Urothelium cell line (cell line): Measurements from ENCODE around the gene ACVR2A.
A peak's percentile ranks its signal among the peaks of the same experiment; 100 is the strongest.

Source experiments
- DNase-seq: peaks from one replicate; pipeline ENCODE4 v3.0.0; 2011; ENCODE audit warnings: low spot score, mixed read lengths
- FAIRE-seq: peaks from 2 replicates; lab custom pipeline; 2011; peaks lifted over from hg19 to GRCh38; lab: Jason Lieb, UNC

The ACVR2A gene

GRCh38 chr2:147844697-147845410, at the start of gene ACVR2A:
TSS of gene ACVR2A (plus strand) at chr2:147845029. CDS start at chr2:147845153, 124 bp downstream.
- no peak for FAIRE-seq
- peak; percentile 20 for DNase-seq

DNA sequence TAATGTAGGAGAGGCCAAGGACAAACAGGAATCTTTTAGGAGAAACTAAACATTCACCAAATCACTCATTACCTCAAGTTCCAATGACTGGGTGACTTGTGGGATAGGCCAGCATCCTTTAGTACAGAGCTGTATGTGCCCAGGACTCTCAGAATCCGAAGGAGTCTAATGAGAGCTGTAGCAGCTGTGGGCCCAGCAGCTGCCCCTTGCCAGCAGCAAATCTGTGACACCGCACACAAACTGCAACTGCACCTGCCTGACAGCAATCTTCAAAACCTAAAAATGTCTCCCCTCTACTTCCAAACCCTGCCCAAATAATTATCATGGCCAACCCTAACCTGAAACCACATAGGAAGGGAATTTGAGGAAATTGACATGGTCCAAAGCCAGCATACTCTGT, 44.5 kb upstream of the ACVR2A start:
- no peak for FAIRE-seq
- no peak for DNase-seq

DNA sequence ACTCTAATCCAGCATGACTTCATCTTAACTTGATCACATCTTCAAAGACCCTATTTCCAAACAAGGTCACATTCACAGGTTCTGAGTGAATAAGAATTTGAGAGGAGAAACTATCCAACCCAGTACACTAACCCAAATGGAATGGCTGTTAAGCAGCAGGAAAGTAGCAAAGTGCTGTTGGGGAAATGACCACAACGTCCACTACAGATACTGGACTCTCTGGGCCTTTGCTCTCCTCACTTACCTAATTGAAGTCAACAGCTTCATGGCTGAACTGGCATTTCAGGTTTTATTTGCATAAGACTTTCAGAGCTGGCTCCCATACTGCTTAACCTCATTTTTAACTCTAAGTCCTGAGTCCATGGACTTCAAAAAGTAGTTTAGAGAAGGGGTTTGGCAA, 38.0 kb upstream of the ACVR2A start:
- no peak for FAIRE-seq

GRCh38 chr2:147808520-147808919, 36.3 kb upstream of the ACVR2A start:
- DNase-seq, result no peak
- FAIRE-seq, result no peak

More for the DNA sequence above, 38.0 kb upstream of the ACVR2A start:
- DNase-seq, result no peak

- no peak for DNase-seq
- no peak for FAIRE-seq
Measured at GRCh38 chr2:147810883-147811765, 33.7 kb upstream of the ACVR2A start.

GRCh38 chr2:147818741-147819140, 26.1 kb upstream of the ACVR2A start:
- FAIRE-seq (no peak), DNase-seq (no peak)

GRCh38 chr2:147824620-147825019, 20.2 kb upstream of the ACVR2A start:
- FAIRE-seq, result no peak
- DNase-seq, result no peak

- no peak for DNase-seq
- no peak for FAIRE-seq
Measured at GRCh38 chr2:147826278-147827087, 18.3 kb upstream of the ACVR2A start.

GRCh38 chr2:147827088-147827375, 17.8 kb upstream of the ACVR2A start:
- FAIRE-seq (no peak), DNase-seq (no peak)

DNA sequence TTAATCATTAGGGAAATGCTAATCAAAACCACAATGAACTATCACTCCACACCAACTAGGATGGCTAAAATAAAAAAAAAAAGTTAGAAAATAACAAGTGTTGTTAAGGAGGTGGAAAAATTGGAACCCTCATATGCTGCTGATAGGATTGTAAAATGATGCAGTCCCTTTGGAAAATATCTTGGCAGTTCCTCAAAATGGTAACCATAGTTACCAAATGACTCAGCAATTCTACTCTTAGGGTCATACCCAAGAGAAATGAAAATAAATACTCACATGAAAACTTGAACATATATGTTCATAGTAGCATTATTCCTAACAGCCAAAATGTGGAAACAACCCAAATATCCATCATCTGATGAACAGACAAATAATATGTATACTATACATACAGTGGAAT, 15.7 kb upstream of the ACVR2A start:
- no peak for FAIRE-seq
- DNase-seq, result no peak

DNA sequence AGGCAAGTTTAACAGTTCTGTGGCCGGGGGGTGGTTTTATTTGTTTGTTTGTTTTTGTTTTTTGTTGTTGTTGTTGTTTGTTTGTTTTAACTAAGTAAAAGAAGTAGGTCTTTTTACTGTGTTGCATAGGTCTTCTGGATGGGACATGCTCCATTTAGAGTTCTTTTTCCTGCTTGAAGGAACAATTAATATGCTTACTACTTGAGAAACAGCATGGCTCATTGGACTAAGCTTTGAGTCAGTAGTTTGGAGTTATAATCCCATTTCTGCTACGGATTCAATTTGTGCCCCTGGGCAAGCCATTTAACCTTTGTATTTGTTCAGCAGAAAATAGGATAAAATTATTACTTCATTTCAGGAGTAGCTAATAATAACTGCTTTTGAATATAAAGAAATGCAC, 8.7 kb upstream of the ACVR2A start:
- no peak for FAIRE-seq
- no peak for DNase-seq

- DNase-seq (no peak), FAIRE-seq (no peak)
Measured at GRCh38 chr2:147843391-147843863, 1.4 kb upstream of the ACVR2A start.

DNA sequence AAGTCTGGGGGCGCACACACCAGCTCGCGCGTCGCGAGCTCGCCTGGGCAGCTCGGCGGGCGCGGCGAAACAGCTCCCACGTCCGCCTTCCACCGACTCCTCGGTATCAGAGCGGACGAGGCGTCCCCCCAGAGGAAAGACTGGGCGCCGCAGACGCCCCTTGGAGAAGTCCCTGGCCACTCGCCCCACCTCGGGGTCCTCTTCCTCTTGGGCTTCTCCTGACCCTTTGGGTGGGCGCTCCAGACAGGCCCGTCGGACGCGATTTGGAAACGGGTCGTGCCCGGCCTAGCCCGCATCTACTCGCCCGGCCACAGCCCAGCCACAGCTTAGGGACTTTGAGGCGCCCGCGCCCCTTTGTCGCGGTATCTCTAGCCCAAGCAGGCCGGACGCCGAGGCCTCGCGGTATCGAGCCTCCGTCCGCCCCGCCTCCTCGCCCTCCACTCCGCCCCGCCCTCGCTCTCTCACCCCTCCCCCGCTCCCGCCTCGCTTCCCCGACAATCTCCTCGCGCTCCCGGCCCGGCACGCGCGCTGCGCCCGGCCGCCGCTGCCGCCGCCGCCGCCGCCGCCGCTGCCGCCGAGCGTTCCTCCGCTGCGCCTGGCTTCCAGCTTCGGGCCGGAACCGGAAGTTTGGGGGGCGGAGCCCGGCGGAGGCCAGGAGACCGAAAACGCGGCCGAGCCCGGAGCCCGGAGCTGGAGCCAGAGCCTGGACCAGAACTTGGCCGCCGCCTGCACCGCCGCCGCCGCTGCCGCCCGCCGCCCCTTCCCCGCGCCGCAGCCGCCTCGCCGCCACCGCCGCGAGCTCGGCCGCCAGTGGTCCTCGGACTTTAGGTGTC, 749 bp upstream of the ACVR2A start:
- FAIRE-seq, result peak; percentile 69
- peak; percentile 90 for DNase-seq

DNA sequence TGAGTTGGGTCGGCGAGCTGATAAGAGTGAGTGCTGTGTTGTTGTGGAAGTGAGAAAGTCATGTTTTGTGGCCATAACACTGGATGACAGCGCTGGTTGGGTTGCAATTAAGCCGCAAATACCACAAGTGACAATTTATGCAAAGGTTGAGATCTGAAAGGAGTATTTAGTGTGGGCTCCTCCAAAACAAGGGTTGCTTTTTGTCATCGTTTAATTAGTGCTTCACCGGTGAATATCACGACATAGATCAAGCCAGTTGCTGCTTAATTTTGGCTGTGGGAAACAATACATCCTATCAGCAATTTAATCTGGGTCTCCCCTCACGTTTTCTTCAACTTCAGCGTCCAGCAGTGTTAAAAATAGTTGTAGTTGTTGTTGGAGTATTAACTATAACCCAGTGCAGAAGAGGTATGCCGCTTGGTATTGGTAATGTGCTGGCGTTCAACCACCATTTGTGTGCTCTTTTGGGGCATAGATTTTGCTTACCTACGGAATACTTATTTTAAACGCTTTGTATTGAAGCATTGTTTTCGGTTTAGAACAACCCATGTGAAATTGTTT, 662 bp downstream of the ACVR2A start:
- FAIRE-seq (no peak), DNase-seq (no peak)

GRCh38 chr2:147846412-147847081, 1.7 kb downstream of the ACVR2A start:
- DNase-seq (no peak), FAIRE-seq (no peak)

GRCh38 chr2:147847746-147848391, 3.0 kb downstream of the ACVR2A start:
- DNase-seq (no peak), FAIRE-seq (no peak)

DNA sequence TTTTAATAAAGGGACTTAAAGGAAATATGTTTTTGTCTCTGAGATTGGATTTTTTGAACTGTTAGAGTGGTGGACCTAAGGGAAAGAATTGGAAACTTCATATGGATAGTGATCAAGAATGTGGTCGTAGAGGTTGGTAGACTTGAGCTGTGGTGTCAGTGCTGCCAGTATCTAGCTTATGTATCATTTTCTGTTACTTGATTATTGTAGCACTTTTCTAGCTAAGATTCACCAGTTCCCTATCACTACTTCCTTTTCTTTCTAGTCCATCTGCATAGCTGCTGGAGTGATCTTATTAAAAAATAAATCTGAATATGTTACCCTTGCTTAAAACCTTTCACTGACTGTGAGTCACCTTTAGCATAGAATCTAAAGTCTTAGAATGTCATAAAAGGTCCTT, 6.0 kb downstream of the ACVR2A start:
- FAIRE-seq (no peak), DNase-seq (no peak)

- DNase-seq (no peak), FAIRE-seq (no peak)
Measured at GRCh38 chr2:147851244-147851930, 6.6 kb downstream of the ACVR2A start.
